Sigmoid colon (tissue), 7 donors: ENCODE data around the gene STK16. TPM values are rescaled to one million over a fixed set of nuclear protein-coding genes. Genes with fewer than 3 reads are reported as not detected.
A peak's percentile ranks its signal among the peaks of the same experiment; 100 is the strongest.

Experiments
- DNase-seq: peaks from one replicate; pipeline ENCODE4 v3.0.0-alpha.2; 2019
- H3K27ac ChIP-seq, 4 donors: fragments of 200-600 bp; sonication (generic); one replicate each; pipeline ENCODE4 v1.5.1; 2016 to 2019; ENCODE audit warnings: mild to moderate bottlenecking in 1 of 4
- H3K27me3 ChIP-seq, 3 donors: fragments of 200-600 bp; sonication (generic); one replicate each; pipeline ENCODE4 v1.5.1; 2019; ENCODE audit warnings: mild to moderate bottlenecking in 1 of 3
- H3K36me3 ChIP-seq, 4 donors: fragments of 200-600 bp; sonication (generic); one replicate each; pipeline ENCODE4 v1.5.1; 2016 to 2019
- H3K4me1 ChIP-seq, 4 donors: fragments of 200-600 bp; sonication (generic); one replicate each; pipeline ENCODE4 v1.5.1; 2017 to 2019
- H3K4me3 ChIP-seq, 4 donors: fragments of 200-600 bp; sonication (generic); one replicate each; pipeline ENCODE4 v1.5.1; 2017 to 2019; ENCODE audit warnings: mild to moderate bottlenecking in 2 of 4, moderate library complexity in 1 of 4
- H3K9me3 ChIP-seq, 4 donors: fragments of 200-600 bp in 3 of 4; sonication (generic) in 3 of 4; one replicate each; pipeline versions ENCODE4 v1.5.1 to v1.6.1; 2013 to 2019
- EP300 ChIP-seq, 4 donors: sonication (generic); formaldehyde crosslinking; IDR thresholded peaks; one replicate each; pipeline ENCODE4 v1.6.1; 2017; ENCODE audit warnings: antibody characterized with exemption in 4 of 4
- POLR2A ChIP-seq, 2 donors: fragments of 450-650 bp; IDR thresholded peaks; one replicate each; pipeline ENCODE4 v1.6.1; 2016; ENCODE audit warnings: antibody characterized with exemption in 2 of 2, mild to moderate bottlenecking in 2 of 2, moderate library complexity in 2 of 2
- POLR2AphosphoS5 ChIP-seq, 4 donors: sonication (generic); formaldehyde crosslinking; IDR thresholded peaks; one replicate each; pipeline ENCODE4 v1.6.1; 2017; ENCODE audit warnings: antibody characterized with exemption in 4 of 4
- WGBS, 2 donors: extraction: QIAGEN DNeasy Blood & Tissue Kit; methylation state at CpG; one replicate each; pipeline ENCODE4 v1.1.7; 2013; 5-methylcytosine and 5-hydroxymethylcytosine counted together
- intact Hi-C: fragments of 100-400 bp; cut with DNase I; formaldehyde crosslinking; loops from one replicate; pipeline ENCODE4 v1.15.1; 2023
- polyA plus RNA-seq, 3 donors: library from polyadenylated mRNA; stranded (reverse); fragments of 200-250 nt; gene quantifications; one replicate each; pipeline ENCODE4 v1.2.3, GENCODE V29; 2013
- total RNA-seq, 4 donors: library from RNA; depleted of rRNA; stranded (reverse); fragments of >200 nt; gene quantifications; one replicate each; pipeline ENCODE4 v1.1.0, GENCODE V29; 2016
- TF ChIP-seq, protein P1 (sequence below), 4 experiments: fragments of 450-650 bp in 3 of 4; fragments of 200-600 bp in 1 of 4; IDR thresholded peaks; one replicate each; pipeline ENCODE4 v1.5.1; 2016 to 2019; ENCODE audit warnings: antibody characterized with exemption in 4 of 4, mild to moderate bottlenecking in 3 of 4, moderate library complexity in 2 of 4
- donor health status: healthy with polysubstance abuse.
- donor health status: Bipolar disorder and iron deficiency.
- donor health status: healthy.

Gene STK16
- total and polyA plus RNA-seq, 7 donors = 12.2 to 61.7 (median 19.9) TPM

DNA sequence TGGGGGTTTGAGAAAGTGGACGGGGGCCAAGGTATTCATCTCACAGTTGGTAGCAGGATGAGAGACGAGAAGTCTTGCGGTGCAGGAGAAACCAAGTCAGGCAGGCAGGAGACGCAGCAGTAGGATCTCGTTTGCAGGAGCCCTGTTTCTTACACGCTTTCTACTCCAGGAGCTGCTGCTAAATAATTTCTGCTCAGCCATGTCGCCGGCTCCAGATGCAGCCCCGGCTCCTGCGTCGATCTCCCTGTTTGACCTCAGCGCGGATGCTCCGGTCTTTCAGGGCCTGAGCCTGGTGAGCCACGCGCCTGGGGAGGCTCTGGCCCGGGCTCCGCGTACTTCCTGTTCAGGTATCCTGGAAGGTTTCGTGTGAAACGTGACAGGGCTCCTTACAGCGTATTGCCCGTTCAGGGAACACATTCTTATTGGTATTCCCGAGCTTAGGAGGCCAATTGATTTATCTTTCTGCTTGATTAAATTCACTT lies 15.2 kb upstream of the STK16 start:
- H3K36me3 ChIP-seq = peaks cover 35 to 53% (median 41%) of the 10 kb centered on the region in 4 donors
- 0 to 1% methylated on average over 24 of the region's 24 CpGs for WGBS, 2 donors

DNA sequence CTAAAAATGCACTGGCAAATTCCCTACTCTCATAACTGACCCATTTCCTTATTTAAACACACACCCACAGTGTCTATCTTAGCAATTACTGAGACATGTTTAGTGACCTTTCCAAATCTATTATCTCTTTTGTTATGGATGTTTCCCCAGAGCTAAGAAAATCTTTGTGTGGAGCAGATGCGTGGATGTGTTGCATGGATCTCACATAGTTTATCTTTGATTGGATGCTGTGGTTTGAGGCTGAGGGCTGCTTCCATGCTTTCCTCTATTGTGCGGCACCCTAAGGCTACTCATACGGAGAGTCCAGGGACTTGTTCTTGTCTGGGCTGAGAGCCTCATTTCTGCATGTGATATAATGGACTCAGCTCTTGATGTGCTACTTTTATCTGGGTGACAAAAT lies 10.9 kb upstream of the STK16 start:
- peaks cover 49 to 75% (median 55%) of the 10 kb centered on the region in 4 donors for H3K36me3 ChIP-seq
- H3K9me3 ChIP-seq = no peaks in the 10 kb centered on the region
- H3K4me3 ChIP-seq = no peak overlapping the region
- H3K27me3 ChIP-seq = no peaks in the 10 kb centered on the region
- peaks cover 0 to 16% (median 13%) of the 10 kb centered on the region in 4 donors for H3K4me1 ChIP-seq
- no peak overlapping the region for H3K27ac ChIP-seq
- intact Hi-C loops = no loop called here
- TF ChIP-seq, protein P1, sequence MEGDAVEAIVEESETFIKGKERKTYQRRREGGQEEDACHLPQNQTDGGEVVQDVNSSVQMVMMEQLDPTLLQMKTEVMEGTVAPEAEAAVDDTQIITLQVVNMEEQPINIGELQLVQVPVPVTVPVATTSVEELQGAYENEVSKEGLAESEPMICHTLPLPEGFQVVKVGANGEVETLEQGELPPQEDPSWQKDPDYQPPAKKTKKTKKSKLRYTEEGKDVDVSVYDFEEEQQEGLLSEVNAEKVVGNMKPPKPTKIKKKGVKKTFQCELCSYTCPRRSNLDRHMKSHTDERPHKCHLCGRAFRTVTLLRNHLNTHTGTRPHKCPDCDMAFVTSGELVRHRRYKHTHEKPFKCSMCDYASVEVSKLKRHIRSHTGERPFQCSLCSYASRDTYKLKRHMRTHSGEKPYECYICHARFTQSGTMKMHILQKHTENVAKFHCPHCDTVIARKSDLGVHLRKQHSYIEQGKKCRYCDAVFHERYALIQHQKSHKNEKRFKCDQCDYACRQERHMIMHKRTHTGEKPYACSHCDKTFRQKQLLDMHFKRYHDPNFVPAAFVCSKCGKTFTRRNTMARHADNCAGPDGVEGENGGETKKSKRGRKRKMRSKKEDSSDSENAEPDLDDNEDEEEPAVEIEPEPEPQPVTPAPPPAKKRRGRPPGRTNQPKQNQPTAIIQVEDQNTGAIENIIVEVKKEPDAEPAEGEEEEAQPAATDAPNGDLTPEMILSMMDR (IDR thresholded peaks at IDR 0.05) = no peak
- TF ChIP-seq POLR2AphosphoS5 (IDR thresholded peaks at IDR 0.05) (no peak), POLR2A (IDR thresholded peaks at IDR 0.05) (no peak)
- 76 to 95% methylated on average over 3 of the region's 3 CpGs for WGBS, 2 donors
- no peak for DNase-seq

More for the DNA sequence above, 15.2 kb upstream of the STK16 start:
- peaks cover 0 to 35% (median 31%) of the 10 kb centered on the region in 4 donors for H3K4me1 ChIP-seq
- peak overlapping the region; percentile 57 to 79 (median 68) for H3K4me3 ChIP-seq
- no peaks in the 10 kb centered on the region for H3K27me3 ChIP-seq
- TF ChIP-seq POLR2AphosphoS5 (IDR thresholded peaks at IDR 0.05) (peak in 2 of 4 donors; percentile 8), EP300 (IDR thresholded peaks at IDR 0.05) (no peak), POLR2A (IDR thresholded peaks at IDR 0.05) (no peak)
- TF ChIP-seq, protein P1 (IDR thresholded peaks at IDR 0.05) = no peak
- peak overlapping the region; percentile 89 to 94 (median 94) for H3K27ac ChIP-seq
- peak; percentile 80 for DNase-seq
- intact Hi-C loops = loop anchor here (2.0 kb wide), 1 partner anchor 15 kb away; the partner anchor contains the start of genes GLB1L and STK16
- no peaks in the 10 kb centered on the region for H3K9me3 ChIP-seq

DNA sequence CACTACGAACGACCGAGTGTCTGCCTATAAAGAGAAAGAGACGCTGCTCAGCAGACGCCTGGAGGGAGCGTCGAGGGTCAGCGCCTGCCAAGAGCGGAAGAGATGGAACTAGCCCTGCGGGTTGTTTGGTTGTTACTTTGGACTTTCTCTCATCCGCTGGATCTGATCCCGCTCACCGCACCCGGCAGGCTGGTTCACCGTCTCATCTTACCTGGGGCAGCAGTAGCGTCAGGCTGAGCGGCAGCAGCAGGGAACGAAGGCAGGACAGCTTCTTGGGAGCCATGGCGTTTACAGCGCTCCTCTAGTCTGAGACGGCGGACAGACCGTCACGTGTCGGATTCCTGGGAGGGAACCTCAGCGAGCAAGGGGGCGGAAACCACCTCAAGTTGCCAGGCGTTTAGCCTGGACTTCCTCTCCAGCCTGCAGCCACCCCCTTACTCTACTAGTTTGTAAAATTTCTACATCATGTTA lies 2.0 kb upstream of the STK16 start:
- H3K4me3 ChIP-seq = peak overlapping the region; percentile 11 to 42 (median 34)
- intact Hi-C loops = no loop called here
- peak overlapping the region in 3 of 4 donors; percentile 49 to 87 (median 52) for H3K27ac ChIP-seq
- TF ChIP-seq POLR2AphosphoS5 (IDR thresholded peaks at IDR 0.05) (peak in 2 of 4 donors; percentile 61 to 65), EP300 (IDR thresholded peaks at IDR 0.05) (no peak)
- TF ChIP-seq, protein P1 (IDR thresholded peaks at IDR 0.05) = no peak
- peaks cover 0 to 37% (median 7%) of the 10 kb centered on the region in 4 donors for H3K36me3 ChIP-seq
- peaks cover 0 to 27% (median 24%) of the 10 kb centered on the region in 4 donors for H3K4me1 ChIP-seq
- H3K9me3 ChIP-seq = no peaks in the 10 kb centered on the region
- DNase-seq = peak; percentile 81
- 26 to 49% methylated on average over 28 of the region's 28 CpGs for WGBS, 2 donors
- no peaks in the 10 kb centered on the region for H3K27me3 ChIP-seq

DNA sequence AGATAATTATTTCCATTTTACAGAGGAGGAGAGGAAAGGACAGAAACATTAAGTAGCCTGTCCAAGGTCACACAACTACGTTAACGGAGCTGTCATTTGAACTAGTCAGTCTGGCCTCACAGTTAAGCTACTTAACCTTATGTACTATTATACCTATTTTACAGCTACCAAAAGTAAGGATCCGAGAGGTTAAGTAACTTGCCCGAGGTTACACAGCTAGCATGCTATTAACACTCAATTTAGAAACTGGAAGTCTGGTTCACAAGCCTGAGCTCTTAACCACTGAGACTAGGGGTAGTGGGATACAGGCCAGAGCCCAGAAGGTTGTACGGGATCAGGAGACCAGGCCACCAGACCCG lies 511 bp upstream of the STK16 start:
- TF ChIP-seq, protein P1 (IDR thresholded peaks at IDR 0.05) = no peak
- TF ChIP-seq POLR2A (IDR thresholded peaks at IDR 0.05) (no peak), POLR2AphosphoS5 (IDR thresholded peaks at IDR 0.05) (no peak)
- no peak for DNase-seq
- Histone ChIP-seq H3K4me3 (peak overlapping the region; percentile 62 to 89 (median 74)), H3K4me1 (peaks cover 0 to 41% (median 38%) of the 10 kb centered on the region in 4 donors), H3K9me3 (no peaks in the 10 kb centered on the region), H3K27me3 (no peaks in the 10 kb centered on the region), H3K27ac (peak overlapping the region; percentile 87 to 97 (median 92)), H3K36me3 (peaks cover 0 to 29% (median 8%) of the 10 kb centered on the region in 4 donors)
- intact Hi-C loops = loop anchor here (2.0 kb wide), 1 partner anchor 14 kb away; no protein-coding TSS in a partner anchor
- WGBS, 2 donors = 24 to 40% methylated on average over 6 of the region's 6 CpGs
